NCI-H2196 treated with DMSO at 0.1 percent for 48 hours (cell line): Measurements from ENCODE around the gene NPHP4.

Experiments used
- DNase-seq: peaks from one replicate; lab custom pipeline; 2025; ENCODE audit not compliant: unreplicated experiment; lab: John Stamatoyannopoulos, UW

The NPHP4 gene

DNA sequence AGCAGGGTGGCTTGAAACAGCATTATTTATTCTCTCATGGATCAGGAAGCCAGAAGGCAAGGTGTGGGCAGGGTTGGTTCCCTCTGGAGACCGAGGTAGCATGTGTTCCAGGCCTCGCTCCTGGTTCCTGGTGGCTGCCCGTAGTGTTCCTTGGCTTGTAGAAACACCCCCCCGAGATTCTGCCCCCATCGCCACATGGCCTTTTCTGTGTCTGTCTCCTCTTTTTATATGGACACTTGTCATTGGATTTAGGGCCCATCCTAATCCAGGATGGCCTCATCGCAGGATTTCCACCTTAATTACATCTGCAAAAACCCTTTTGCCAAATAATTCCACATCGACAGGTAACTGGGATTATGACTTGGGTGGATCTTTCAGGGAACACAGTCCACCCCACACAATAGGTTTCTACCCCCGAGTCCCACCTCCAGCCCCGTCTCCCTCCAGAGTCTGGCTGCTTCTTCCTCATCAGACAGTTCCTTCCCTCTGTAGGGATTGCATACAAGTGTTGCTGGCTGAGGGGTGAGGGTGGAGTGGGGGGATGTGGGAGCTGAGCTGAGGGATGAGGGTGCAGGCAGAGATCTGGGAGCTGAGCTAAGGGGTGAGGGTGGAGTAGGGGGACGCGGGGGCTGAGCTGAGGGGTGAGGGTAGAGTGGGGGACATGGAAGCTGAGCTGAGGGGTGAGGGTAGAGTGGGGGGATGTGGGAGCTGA lies 12.3 kb upstream of the NPHP4 start:
- no peak for DNase-seq

DNA sequence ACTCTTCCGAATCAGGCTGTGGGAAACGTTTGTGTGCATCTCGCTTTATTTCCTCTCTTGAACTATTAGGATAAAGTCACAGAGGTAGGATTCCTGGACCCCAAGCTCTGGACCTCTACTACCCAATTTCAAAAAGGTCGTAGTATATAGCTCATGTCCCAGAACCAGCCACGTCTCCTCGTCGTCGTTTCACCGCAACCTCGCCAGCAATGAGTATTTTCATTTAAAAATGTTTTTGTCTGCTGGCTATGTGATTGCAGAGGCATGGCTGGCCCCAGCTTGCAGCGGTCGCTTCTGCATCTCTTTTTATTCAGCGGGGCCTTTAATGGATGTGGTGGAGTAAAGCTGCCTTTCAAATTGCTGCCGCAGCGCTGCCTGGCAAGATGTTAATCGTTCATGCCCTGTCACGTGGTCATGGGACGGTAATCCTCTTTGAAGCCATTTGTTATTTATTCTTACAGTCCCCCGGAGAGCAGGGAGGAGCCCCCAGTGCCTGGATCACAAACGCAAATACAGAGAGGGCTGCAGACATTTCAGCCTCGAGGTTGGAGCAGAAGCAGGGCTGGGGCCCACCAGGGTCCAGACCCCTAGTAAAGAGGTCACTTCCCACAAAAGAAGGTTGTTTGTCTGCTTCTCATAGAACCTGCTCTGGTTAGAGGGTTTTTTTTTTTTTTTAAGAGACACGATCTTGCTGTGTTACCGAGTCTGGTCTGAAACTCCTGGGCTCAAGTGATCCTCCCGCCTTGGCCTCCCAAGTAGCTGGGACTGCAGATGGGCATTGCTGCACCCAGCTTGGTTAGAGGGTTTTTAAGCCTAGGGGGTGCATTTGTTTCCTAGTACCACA lies 11.6 kb upstream of the NPHP4 start:
- no peak for DNase-seq

DNA sequence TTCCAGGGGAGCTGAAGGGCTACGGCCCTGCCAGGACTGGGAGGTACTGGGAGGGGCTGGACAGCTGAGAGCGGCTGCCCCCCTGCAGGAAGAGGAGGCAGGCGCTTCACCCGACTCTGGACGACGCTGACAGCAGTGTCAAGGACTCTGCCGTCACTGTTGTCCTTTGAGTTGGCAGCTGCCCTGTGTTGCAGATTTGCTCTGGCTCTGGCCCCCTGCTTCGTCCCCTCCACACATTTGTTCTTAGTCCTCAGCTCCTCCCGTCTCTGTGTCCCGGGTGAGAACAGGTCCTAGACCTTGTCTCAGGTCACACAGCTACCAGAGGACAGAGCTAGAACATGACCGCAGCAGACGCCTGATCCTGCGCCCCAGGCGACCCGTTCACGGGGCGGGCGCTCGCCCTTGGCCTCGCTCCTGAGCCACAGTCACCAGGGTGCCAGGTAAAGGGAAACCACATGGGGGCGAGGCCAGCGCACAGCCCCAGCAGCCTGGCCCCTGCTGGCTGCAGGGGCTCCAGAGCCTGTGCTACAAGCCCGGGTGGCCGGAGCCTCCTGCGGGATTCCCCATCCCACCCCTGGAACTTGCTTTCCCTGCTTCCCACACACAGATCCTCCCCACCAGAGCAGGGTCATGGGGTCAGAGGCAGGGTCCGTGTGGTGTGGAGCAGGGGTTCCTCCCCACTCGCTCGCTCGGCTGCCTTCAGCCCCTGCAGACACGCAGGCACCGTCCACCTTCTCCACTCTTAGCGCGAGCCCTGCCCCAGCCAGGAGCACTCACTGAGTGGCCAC lies 10.7 kb upstream of the NPHP4 start:
- no peak for DNase-seq

DNA sequence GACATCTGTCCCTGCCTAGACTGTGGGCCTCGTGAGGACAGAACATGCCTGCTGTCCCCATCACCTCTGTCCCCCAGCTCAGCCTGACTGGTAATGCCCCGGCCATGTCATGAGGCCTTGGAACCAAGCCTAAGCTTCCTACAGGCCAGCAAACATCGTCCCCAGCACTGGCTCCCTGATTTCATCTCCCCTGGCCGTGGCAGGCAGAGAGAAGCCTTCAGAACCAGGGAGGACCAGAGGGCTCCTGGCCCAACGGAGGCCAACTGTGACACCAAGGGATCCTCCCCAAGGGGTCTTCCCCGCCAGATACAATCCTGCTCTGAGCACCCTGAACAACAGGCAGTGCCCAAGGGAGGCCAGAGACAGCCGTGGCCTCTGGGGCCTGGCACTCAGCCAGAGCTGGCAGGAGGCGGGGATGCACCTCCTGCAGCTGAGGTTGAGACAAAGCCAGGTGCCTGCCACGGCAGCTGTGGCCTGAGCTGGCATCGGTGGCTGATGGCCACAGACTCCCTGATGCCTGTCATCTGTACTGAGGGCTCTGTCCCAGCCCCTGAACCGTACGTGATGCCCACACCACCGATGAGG lies 9.9 kb upstream of the NPHP4 start:
- DNase-seq, result peak; percentile 64

DNA sequence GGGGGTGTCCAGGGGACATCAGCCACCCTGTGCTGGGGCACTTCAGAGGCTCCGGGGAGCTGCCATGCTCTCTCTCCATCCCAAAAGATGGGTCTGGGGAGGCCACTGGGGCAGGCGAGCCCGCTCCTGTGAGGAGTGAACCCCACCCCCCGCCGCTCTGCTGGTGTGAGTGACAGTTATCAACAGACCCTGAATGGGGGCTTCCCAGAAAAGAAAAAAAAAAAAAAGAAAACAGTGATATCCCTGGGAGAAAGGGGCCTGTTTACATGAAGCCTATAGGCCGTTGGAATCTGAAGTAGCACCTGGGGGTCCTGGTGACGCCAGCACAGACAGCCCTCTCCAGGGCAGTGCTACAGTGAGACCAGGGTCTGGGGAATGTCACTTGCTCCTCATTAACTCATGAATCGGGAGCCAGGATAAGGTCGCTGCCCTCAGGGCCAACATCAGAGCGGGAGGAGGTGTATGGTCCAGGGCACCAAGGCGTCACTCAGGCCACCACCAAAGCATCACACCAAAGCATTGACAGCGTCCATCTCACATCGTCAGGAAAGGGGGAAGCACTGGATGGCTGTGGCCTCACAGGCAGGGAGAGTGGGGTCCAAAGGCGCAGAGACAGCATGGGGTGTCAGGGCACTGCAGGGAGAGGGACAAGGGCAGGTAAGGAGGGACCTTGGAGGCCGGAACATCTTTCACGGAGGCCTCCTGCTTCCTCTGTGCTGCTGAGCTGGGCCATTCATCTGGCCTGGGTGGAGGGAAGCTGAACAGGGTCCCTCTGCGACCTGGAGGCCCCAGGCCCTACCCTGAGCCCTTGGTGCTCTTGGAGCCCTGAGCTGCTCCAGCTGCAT lies 8.4 kb upstream of the NPHP4 start:
- DNase-seq, result no peak

DNA sequence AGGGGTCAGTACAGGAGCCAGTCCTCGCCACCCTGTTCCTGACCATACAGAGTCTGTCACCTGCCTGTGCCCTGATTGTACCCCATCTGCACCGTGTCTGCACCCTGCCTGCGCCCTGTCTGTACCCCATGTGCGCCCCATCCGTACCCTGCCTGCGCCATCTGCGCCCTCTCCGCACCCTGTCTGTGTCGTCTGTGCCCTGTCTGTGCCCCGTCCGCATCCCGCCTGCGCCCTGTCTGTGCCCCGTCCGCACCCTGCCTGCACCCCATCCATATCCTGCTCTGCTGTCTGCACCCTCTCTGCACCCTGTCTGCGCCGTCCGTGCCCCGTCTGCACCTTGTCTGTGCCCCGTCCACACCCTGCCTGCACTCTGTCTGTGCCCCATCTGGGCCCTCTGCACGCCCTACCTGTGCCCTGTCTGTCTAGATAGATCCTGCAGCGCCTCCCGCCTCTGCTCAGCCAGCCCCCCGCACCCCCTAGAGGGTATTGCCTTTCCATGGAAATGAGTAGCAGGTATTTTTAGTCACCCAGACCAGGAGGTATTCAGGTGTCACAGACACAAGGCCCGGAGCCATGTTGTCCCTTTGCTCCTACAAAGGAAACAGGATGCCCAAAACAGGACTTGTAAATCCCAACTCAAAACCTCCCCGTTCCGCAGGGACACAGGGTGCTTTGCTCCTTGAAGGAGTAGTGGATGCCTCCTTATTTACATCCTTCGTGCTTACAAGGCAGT lies 7.7 kb upstream of the NPHP4 start:
- no peak for DNase-seq

DNA sequence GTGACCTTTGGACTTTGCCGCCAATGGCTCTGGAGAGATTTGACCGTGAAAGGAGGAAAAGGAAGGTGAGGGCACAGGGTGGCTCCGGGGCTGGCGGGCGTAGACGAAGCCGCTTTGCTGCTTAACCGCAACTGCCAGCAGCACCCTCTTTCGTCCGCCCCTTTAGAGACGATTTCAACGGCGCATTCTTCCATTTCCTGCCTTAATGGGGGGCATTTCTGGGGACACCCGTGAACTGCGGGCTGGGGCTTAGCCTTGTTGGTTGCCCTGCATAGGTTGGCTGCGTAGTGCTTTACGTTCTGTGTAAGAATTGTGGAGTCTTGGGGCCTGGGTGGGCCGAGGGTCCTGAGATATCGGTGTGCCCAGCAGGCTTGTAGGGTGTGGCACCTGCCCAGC lies 6.7 kb upstream of the NPHP4 start:
- no peak for DNase-seq

DNA sequence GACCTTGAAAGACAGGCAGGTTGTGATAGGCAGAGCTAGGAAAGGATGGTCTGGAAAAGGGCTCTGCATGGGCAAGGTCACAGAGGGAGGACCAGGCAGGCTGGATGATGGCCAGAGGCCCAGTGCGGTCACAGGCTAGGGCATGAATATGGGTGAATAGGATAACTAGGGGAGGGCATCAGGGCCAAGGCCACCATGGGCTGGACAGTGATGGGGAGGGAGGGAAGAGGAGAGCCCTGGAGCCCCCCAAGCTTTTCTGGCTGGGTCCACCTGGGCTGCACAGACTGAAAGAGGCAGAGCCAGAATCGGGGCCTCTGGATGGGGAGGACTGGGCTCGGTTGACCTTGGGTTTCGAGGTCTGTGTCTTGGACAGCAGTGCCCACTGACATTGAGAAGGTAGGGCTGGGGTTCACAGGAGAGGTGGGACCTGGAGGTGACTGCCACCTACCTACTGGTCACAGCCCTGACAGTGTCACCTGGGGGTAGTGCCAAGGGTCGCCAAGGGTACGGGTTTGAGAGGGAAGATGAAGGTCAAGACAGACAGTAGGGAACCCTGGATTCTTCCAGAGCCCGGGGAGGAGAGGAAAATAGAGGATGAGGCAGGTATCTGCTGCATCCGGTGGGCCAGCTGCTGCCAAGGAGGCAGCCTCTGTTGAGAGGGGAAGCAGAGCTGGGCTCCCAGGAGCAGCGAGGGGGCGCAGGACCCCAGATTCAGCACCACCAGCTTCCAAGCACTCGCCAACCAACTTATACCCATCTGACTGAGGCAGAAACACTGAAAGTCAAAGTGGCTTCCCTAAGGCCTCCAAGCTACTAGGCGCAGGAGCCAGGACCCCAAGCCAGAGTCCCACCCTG lies 6.1 kb upstream of the NPHP4 start:
- DNase-seq, result no peak

DNA sequence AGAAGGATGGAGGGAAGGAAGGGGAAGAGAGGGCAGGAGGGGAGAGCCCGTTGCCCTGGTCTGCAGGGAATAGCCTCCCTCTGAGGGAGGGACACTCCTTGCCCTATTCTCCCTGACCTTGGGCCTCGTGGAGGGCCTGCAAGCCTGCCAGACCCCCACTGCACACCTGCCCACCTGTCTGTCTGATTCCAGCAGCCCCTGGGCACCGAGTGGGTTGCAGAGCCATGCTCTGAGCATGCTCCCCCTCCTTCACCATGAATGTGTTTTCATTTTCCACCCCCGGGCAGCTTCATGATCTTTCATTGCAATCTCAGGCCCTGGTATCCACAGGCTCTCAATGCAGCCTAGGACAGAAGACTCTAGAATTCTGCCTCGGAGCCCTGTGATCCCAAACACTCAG lies 5.1 kb upstream of the NPHP4 start:
- no peak for DNase-seq

DNA sequence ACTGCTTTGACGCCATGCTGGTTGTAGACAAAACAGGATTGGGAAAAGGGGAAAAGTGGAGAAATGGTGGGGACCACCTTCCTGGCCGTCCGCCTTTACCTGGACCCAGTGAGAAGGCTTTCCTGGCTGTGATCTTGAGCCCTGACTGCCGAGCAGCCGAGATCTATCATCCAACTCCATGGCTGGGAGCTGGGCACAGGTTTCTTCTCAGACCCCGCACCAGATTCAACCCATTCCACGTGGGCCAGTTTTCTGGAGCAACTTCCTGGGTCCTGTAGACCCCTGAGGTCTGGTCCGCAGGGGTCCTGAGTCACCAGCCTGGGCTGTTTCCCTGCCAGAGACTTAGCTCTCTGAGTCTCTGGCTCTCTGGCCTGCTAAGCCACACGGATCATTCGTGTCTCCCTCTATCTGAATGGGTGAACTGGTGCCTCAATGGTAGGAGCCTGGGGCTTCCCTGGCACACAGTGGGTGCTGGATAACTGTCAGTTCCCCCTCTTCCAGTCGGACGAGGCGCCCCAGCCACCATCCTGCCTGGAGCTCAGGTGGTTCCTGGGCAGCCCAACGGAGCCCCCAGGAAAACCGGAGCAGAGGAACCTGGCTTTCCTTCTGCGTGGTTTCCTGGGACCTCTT lies 4.5 kb upstream of the NPHP4 start:
- no peak for DNase-seq

DNA sequence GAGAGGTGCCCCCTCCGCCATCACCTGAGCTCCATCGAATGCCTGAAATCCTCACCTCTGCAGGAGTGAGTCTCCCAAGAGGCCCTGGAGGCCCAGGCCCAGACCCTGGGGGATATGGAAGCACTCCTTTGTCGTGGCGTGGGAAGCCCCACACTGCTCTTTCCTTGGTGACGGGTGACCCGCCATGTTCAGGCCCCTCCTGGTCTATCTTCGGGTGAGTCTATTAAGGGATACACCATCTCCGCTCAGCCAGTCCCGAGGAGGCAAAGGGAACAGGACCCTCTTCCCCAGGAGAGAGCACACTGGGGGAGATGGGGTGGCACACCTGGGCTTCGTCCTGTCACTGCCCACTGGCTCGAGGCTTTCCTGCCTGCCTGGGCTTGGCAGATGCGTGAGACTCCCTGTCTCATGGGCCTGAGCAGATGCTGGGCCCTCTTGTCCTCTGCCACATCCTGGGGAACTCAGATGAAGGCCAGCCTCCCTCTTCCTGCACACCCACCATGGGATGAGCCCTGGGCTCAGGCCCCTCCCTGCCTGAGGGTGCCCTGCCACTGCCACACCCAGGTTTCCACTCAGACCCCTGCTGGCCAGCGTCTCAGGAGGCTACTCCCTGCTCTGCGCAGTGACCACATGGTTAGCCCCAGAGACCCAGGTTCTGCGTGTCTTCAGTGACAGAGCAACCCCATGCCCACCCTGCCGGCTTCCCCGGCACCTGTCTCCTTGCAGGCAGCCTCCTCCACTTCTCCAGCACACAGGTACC lies 3.8 kb upstream of the NPHP4 start:
- DNase-seq, result no peak

DNA sequence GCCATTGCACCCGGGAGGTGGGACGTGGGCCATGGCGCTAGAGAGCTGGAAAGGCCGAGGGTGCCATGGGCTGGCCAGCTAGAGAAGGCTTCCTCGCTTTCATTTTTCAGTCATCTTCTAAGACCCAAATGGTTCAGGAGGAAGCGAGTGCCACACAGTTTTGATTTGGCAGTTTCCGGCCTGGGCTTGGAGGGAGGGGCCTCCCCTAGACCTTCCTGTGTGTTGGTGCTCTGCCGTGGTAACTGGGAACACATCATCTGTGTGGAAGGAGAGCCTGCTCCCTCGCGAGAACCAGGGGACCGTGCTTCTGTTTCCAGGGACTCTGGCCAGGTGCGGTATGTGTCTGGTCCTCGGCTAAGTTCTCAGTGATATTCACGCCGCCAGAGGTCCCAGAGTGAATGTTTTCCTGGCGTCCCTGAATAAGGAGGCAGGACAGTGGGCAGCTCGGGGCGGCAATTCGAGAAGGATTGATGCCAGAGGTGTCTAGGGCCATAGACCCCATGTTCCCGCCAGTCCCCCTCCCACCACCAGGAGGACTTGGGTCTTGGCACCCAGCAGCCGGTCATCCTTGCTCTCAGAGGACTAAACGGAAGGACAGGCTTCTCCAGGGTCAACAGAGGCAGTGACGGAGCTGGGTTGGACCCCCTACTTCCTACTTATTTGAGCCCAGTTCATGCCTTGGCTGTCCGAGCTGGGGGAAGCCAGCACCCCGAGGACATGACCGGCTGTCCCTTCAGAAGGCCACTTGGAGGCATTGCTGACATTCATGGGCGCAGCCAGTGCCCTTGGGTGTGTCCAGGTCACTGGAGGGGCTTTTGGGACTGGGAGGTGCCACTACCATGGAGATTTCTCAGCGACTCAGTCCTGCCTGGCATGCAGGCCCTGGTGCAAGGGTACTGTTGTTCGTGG lies 2.7 kb upstream of the NPHP4 start:
- DNase-seq, result no peak

DNA sequence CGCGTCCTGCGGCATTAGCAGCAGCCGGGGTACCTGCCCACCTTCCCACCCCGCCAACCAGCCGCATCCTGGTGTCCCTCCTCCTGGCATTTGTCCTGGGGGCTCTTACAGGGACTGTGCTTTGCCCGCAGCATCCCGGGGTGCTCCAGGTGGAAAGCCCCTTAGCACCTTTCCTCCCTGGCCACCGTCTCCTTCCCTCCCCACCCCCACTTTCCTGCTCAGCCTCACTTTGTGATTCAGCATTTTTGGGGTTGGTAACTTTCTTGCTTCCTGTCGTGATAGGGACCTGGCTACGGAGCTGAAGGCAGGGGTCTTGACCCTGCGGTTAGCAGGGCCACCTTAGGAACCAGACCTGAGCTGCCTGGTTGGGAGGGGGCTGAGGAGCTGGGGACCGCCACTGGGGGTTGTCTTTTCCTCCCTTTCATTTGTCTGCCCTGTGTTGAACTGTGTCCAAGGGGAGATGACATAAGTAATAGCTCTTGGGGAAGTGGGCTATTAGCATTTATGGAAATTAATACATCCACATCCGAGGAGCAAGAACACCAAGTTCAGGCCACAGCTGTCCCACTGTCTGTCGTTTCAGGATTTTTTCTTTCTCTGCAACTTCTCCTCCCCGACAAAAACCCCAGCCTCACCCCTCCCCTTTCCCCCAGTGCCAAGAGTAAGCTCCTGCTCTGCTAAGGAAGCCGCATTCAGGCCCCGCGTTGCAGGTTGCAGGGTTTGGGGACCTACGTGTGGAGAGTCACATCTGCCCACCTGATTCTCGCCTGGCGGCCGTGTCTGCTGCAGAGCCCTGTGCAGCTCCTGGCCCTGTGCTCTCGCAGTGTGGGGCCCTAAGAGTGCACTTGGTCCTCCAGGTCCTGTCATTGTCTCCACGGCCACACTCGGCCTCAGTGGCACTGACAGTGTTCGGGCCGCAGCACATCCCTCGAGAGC lies 1.6 kb upstream of the NPHP4 start:
- DNase-seq, result no peak

DNA sequence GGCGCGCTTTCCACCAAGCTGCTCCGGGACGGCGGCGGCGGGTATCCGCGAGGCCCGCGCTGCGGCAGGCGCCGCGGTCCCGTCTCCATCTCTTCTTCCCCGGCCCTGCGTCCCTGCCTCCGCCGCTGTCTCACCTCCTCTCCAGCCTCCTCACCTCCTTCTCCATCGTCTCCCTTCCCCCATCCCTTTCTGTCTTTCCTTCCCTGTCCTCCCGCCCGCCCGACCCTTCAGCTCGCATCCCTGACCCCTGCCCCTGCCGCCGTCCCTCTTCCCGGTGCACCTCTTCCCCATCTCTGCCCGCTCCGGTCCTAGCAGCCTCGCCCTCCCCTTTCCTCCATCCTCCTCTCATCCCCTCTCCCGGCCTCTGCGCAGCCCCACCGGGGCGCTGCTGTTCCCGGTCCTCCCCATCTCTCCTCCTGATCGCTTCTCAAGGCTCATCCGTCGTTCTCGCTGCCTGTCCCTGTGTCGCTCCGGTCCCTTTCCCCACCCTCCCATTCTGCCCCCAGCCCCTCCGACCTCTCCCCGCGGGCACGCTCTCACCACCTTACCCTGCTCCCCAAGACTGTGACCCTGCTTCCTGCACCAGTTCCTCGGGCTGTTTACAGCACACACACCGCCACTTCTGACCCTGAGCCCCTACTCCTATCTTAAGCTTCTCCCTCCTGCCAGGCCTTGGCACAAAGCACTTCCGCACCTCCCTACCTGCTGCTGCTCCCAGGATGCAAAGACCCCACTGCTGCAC lies 760 bp upstream of the NPHP4 start:
- no peak for DNase-seq
